ENCODE results near the gene FUT9.

DNA sequence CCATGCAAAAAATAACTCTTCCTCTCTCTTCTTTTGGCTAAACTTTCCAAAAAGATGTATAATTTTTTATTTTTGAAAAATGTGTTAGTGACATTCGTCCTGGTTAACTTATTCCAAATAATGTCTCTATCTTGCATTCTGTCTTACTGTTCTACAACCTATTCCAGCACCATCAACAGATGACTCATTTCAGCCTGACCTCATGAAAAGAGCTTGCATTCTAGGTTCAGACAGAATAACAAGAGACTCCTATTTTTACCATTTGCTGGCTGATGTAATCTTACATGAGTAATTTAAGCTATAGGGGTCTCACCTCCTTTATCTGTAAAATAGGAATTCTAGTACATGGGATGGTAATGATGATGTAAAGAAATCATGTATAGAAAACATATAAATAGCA, 109.0 kb downstream of the FUT9 start:
- TF ChIP-seq, protein P1, sequence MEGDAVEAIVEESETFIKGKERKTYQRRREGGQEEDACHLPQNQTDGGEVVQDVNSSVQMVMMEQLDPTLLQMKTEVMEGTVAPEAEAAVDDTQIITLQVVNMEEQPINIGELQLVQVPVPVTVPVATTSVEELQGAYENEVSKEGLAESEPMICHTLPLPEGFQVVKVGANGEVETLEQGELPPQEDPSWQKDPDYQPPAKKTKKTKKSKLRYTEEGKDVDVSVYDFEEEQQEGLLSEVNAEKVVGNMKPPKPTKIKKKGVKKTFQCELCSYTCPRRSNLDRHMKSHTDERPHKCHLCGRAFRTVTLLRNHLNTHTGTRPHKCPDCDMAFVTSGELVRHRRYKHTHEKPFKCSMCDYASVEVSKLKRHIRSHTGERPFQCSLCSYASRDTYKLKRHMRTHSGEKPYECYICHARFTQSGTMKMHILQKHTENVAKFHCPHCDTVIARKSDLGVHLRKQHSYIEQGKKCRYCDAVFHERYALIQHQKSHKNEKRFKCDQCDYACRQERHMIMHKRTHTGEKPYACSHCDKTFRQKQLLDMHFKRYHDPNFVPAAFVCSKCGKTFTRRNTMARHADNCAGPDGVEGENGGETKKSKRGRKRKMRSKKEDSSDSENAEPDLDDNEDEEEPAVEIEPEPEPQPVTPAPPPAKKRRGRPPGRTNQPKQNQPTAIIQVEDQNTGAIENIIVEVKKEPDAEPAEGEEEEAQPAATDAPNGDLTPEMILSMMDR (conservative IDR thresholded peaks at IDR 0.05; ENCODE audit: low read length), result no peak
- no peak for TF ChIP-seq EZH2phosphoT487 (IDR thresholded peaks at IDR 0.05; ENCODE audit: borderline replicate concordance, low read depth, low read length)
